Measurements from ENCODE around the gene UBE2L6. TPM values are rescaled to one million over a fixed set of nuclear protein-coding genes. Genes with fewer than 3 reads are reported as not detected.

Gene UBE2L6
- total and polyA plus RNA-seq, 2 of the 4 experiments (the other 2 are of a cell fraction) = 37.5 to 46.7 TPM

- H4K8ac ChIP-seq (ENCODE audit: low read depth in 2 of 2, low read length in 2 of 2) = no peak overlapping the region
- in situ Hi-C loops (cut with MboI; ENCODE audit: low sequenced_read_pairs) (loop anchor here (25.0 kb wide), 1 partner anchor 676 kb away; no protein-coding TSS in a partner anchor), intact Hi-C loops (cut with micrococcal nuclease) (no loop called here), dilution Hi-C loops (cut with HindIII; ENCODE audit: low sequenced_read_pairs, unreplicated experiment) (no loop called here)
- H3K36me3 ChIP-seq (ENCODE audit: control insufficient read depth, insufficient read depth, low read length) = peaks cover 8% of the 10 kb centered on the region; the same call in 1 of the 2 replicates
- no peak overlapping the region for H4K5ac ChIP-seq (ENCODE audit: low read depth, low read length)
- H3K4me3 ChIP-seq (ENCODE audit: insufficient read depth, low read depth, low read length) = no peak overlapping the region
- no peak for ATAC-seq (ENCODE audit: low read depth)
- H3K9me3 ChIP-seq (ENCODE audit: control insufficient read depth, insufficient read depth, low read length) = no peaks in the 10 kb centered on the region
- H3K9ac ChIP-seq (ENCODE audit: low read depth, low read length) = no peak overlapping the region
- H3K56ac ChIP-seq (ENCODE audit: extremely low read depth, insufficient read depth, low read length) = no peak overlapping the region
- 0 out of 2 replicates have a peak overlapping the region, but pooled peaks have one; percentile 7 for H3K23ac ChIP-seq (ENCODE audit: low read depth, low read length)
- H2BK15ac ChIP-seq (ENCODE audit: low read depth, low read length) = no peak overlapping the region
- H2BK5ac ChIP-seq (ENCODE audit: low read depth, low read length, poor library complexity, severe bottlenecking) = no peak overlapping the region
- no peak overlapping the region for H2BK120ac ChIP-seq (ENCODE audit: low read depth, low read length)
- H2BK20ac ChIP-seq (ENCODE audit: low read depth, low read length) = no peak overlapping the region
- no peaks in the 10 kb centered on the region for H3K27me3 ChIP-seq (ENCODE audit: control insufficient read depth, insufficient read depth, low read length)
- H2AK5ac ChIP-seq (ENCODE audit: low read depth, low read length) = no peak overlapping the region
- no peak overlapping the region for H2AFZ ChIP-seq (replicated peaks; ENCODE audit: low read length, poor library complexity)
- POLR2A ChIA-PET (ENCODE audit: unreplicated experiment) = no interaction called here
- H3K79me1 ChIP-seq (ENCODE audit: low read depth in 1 of 2, low read length in 2 of 2) = peaks cover 7 to 24% of the 10 kb centered on the region in 2 experiments; a peak in 3 of 4 replicates
- H4K20me1 ChIP-seq (ENCODE audit: insufficient read depth, low read length) = peaks cover 7% of the 10 kb centered on the region; the same call in 1 of the 2 replicates
- no peak overlapping the region for H3K4me2 ChIP-seq (ENCODE audit: low read depth, low read length)
- H3K18ac ChIP-seq (ENCODE audit: low read depth, low read length) = no peak overlapping the region
- H3K4me1 ChIP-seq (ENCODE audit: control insufficient read depth, insufficient read depth, low read length) = no peaks in the 10 kb centered on the region; the same call in 1 of the 2 replicates
- WGBS, 2 experiments (ENCODE audit: extremely low coverage in 2 of 2, insufficient read length in 1 of 2) = no CpG with 5 or more reads among the region's 12 CpGs
- H3K9me1 ChIP-seq (ENCODE audit: insufficient read depth, low read length) = no peaks in the 10 kb centered on the region; the same call in 1 of the 2 replicates
- CTCF ChIA-PET = interaction anchor here (1.2 kb wide), 1 partner anchor 19 kb away, joined by 7 read pairs; no protein-coding TSS in a partner anchor
- H4K91ac ChIP-seq (ENCODE audit: insufficient read depth, low read depth, low read length) = no peak overlapping the region
- no TSS peak for BruUV-seq (replicated peaks)
- H2AK9ac ChIP-seq (replicated peaks; ENCODE audit: low read depth, low read length, poor library complexity) = no peak overlapping the region
- H3K14ac ChIP-seq (replicated peaks; ENCODE audit: low read depth, low read length) = no peak overlapping the region
- DNase-seq = no peak
- no peak overlapping the region for H3K27ac ChIP-seq (ENCODE audit: insufficient read depth, low read length)
- H3K4ac ChIP-seq (ENCODE audit: low read depth, low read length) = no peak overlapping the region
- TF ChIP-seq RCOR1 (IDR thresholded peaks at IDR 0.05; ENCODE audit: insufficient replicate concordance, low read length) = no peak
- TF ChIP-seq CEBPB (IDR thresholded peaks at IDR 0.05; ENCODE audit: low read depth, low read length) = no peak
- TF ChIP-seq MXI1 (IDR thresholded peaks at IDR 0.05; ENCODE audit: borderline replicate concordance, low read depth, low read length) = no peak
- no peak for TF ChIP-seq POLR2A (IDR thresholded peaks at IDR 0.05; ENCODE audit: low read depth, low read length)
- TF ChIP-seq ELK1 (IDR thresholded peaks at IDR 0.05; ENCODE audit: borderline replicate concordance, low read depth, low read length) = no peak
- no peak for TF ChIP-seq MAZ (IDR thresholded peaks at IDR 0.05; ENCODE audit: borderline replicate concordance, low read depth, low read length)
- no peak for TF ChIP-seq MAFK (IDR thresholded peaks at IDR 0.05; ENCODE audit: low read depth, low read length)
- TF ChIP-seq RAD21 (IDR thresholded peaks at IDR 0.05; ENCODE audit: low read length) = no peak
- TF ChIP-seq NFE2L2 (IDR thresholded peaks at IDR 0.05; ENCODE audit: low read depth, low read length) = no peak
- no peak for TF ChIP-seq USF2 (IDR thresholded peaks at IDR 0.05; ENCODE audit: low read depth, low read length)
- no peak for TF ChIP-seq CTCF (conservative IDR thresholded peaks at IDR 0.05; ENCODE audit: low read depth, low read length)
- no peak for TF ChIP-seq FOS (IDR thresholded peaks at IDR 0.05; ENCODE audit: low read depth, low read length)
- TF ChIP-seq CHD1 (IDR thresholded peaks at IDR 0.05; ENCODE audit: low read depth, low read length) = no peak
- no peak for TF ChIP-seq BHLHE40 (IDR thresholded peaks at IDR 0.05; ENCODE audit: low read depth, low read length)
- TF ChIP-seq SMC3 (IDR thresholded peaks at IDR 0.05; ENCODE audit: low read depth, low read length) = no peak
Measured at GRCh38 chr11:57512646-57513451, 54.6 kb downstream of the UBE2L6 start.

Data from IMR-90 (cell line).